ENCODE results near the gene WLS. TPM values are rescaled to one million over a fixed set of nuclear protein-coding genes. Genes with fewer than 3 reads are reported as not detected.

WLS gene
- total RNA-seq, 2 experiments from 2014 or later, result 0.22 to 0.52 TPM

DNA sequence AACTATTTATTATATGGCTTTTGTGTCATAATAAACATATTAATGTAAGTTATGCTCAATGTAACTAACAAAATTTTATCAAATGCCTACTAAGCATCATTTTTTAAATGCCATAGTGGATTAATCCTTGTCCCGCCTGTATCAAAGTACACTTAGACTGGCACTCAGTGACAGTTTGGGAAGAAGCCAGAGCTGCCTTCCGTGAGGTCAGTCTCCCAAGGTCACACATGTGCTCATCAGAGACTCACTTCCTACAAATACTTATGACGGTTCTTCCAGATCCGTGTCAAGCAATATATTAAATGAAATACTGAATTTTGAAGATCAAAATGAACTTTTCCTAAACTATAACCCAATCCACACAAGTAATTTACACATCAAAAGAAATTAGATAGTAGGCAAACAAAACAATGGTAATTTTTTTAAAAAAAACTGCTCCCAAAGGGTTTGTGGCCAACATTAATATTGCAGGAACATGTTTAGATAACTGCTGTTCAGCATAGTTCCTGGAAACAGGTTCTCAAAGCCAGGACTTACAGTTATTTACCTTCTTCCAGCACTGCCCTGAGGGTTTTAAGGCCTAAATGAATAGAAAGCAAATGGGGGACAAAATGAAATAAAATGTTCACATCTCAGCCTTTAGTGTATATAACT, 27.2 kb downstream of the WLS start:
- H3K9me3 ChIP-seq (ENCODE audit: control insufficient read depth in 1 of 2, insufficient read depth in 1 of 2, low read length in 2 of 2), result no peaks in the 10 kb centered on the region
- no peak for ATAC-seq (ENCODE audit: poor library complexity)
- no peaks in the 10 kb centered on the region for H3K4me1 ChIP-seq (ENCODE audit: insufficient read depth, low read length)
- intact Hi-C loops (cut with DNase I, micrococcal nuclease), result no loop called here
- no peaks in the 10 kb centered on the region for H3K4me1 Mint-ChIP-seq (ENCODE audit: low read depth)
- H3K9me3 Mint-ChIP-seq, result no peaks in the 10 kb centered on the region
- POLR2A ChIA-PET, result no interaction called here
- CTCF ChIA-PET, result no interaction called here
- H3K27me3 ChIP-seq (ENCODE audit: control insufficient read depth in 1 of 2, insufficient read depth in 2 of 2, low read length in 2 of 2), result no peaks in the 10 kb centered on the region
- TF ChIP-seq, protein P1, sequence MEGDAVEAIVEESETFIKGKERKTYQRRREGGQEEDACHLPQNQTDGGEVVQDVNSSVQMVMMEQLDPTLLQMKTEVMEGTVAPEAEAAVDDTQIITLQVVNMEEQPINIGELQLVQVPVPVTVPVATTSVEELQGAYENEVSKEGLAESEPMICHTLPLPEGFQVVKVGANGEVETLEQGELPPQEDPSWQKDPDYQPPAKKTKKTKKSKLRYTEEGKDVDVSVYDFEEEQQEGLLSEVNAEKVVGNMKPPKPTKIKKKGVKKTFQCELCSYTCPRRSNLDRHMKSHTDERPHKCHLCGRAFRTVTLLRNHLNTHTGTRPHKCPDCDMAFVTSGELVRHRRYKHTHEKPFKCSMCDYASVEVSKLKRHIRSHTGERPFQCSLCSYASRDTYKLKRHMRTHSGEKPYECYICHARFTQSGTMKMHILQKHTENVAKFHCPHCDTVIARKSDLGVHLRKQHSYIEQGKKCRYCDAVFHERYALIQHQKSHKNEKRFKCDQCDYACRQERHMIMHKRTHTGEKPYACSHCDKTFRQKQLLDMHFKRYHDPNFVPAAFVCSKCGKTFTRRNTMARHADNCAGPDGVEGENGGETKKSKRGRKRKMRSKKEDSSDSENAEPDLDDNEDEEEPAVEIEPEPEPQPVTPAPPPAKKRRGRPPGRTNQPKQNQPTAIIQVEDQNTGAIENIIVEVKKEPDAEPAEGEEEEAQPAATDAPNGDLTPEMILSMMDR (IDR thresholded peaks at IDR 0.05), result no peak
- H3K27ac Mint-ChIP-seq, result no peak overlapping the region
- H3K27me3 Mint-ChIP-seq, result no peaks in the 10 kb centered on the region
- no peak overlapping the region for H3K4me3 ChIP-seq (ENCODE audit: low read length)
- H3K36me3 Mint-ChIP-seq (ENCODE audit: low read depth), result no peaks in the 10 kb centered on the region
- H3K4me3 Mint-ChIP-seq, result no peak overlapping the region
- no peaks in the 10 kb centered on the region for H3K36me3 ChIP-seq (ENCODE audit: insufficient read depth, low read length)
- DNase-seq, result no peak
- no peak overlapping the region for H3K27ac ChIP-seq (ENCODE audit: low read depth in 1 of 2, low read length in 2 of 2)

GRCh38 chr1:68202239-68202832, 30.0 kb downstream of the WLS start:
- no peaks in the 10 kb centered on the region for H3K36me3 ChIP-seq (ENCODE audit: insufficient read depth, low read length)
- Mint-ChIP-seq H3K27me3 (peaks cover 5% of the 10 kb centered on the region), H3K4me3 (no peak overlapping the region), H3K36me3 (ENCODE audit: low read depth) (no peaks in the 10 kb centered on the region), H3K4me1 (ENCODE audit: low read depth) (no peaks in the 10 kb centered on the region), H3K9me3 (no peaks in the 10 kb centered on the region), H3K27ac (no peak overlapping the region)
- ChIA-PET POLR2A (no interaction called here), CTCF (no interaction called here)
- intact Hi-C loops (cut with DNase I, micrococcal nuclease), result no loop called here
- DNase-seq (no peak), ATAC-seq (ENCODE audit: poor library complexity) (no peak)
- no peaks in the 10 kb centered on the region for H3K9me3 ChIP-seq (ENCODE audit: control insufficient read depth in 1 of 2, insufficient read depth in 1 of 2, low read length in 2 of 2)
- no peak overlapping the region for H3K4me3 ChIP-seq (ENCODE audit: low read length)
- no peak overlapping the region for H3K27ac ChIP-seq (ENCODE audit: low read depth in 1 of 2, low read length in 2 of 2)
- H3K27me3 ChIP-seq (ENCODE audit: control insufficient read depth in 1 of 2, insufficient read depth in 2 of 2, low read length in 2 of 2), result no peaks in the 10 kb centered on the region
- H3K4me1 ChIP-seq (ENCODE audit: insufficient read depth, low read length), result no peaks in the 10 kb centered on the region
- TF ChIP-seq, protein P1 (IDR thresholded peaks at IDR 0.05), result no peak

DNA sequence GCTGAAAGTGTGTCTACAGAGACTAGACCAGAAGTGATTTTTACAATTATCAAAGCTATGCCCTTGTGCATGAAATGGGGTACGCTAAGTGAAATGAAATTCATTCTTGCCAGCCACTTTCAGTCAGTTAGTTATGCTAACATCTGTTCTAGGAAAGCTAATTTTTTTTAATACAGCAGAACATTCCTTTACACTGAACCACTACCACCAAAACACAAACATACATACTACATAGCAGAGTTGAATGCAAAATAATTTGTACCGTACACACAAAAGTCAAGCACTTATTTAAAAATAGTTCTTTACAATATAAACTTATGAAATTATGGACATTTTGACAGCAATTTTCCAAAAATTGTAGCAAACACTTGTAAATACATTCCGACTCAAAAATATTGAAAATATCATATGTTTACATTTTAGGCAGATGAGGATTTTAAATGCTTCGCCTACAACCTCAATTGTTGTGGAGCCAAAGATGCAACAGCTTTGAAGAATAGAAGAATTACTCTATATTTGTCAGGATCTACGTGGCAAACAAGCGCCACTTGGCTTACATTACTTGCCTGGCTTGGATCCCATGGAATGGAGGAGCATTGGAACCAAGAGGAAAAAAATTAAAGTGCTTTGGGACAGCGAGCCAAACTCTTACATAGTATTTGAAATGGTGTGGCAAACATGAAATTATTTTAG, 30.6 kb downstream of the WLS start:
- no peak overlapping the region for H3K4me3 ChIP-seq (ENCODE audit: low read length)
- Mint-ChIP-seq H3K27me3 (peaks cover 5% of the 10 kb centered on the region), H3K9me3 (no peaks in the 10 kb centered on the region), H3K4me1 (ENCODE audit: low read depth) (no peaks in the 10 kb centered on the region), H3K4me3 (no peak overlapping the region), H3K27ac (no peak overlapping the region), H3K36me3 (ENCODE audit: low read depth) (no peaks in the 10 kb centered on the region)
- TF ChIP-seq, protein P1 (IDR thresholded peaks at IDR 0.05), result no peak
- ATAC-seq (ENCODE audit: poor library complexity) (no peak), DNase-seq (no peak)
- intact Hi-C loops (cut with DNase I, micrococcal nuclease), result no loop called here
- no peaks in the 10 kb centered on the region for H3K9me3 ChIP-seq (ENCODE audit: control insufficient read depth in 1 of 2, insufficient read depth in 1 of 2, low read length in 2 of 2)
- ChIA-PET POLR2A (no interaction called here), CTCF (interaction anchor here (1.0 kb wide), 1 partner anchor 85 kb away, joined by 3 read pairs; no protein-coding TSS in a partner anchor)
- H3K4me1 ChIP-seq (ENCODE audit: insufficient read depth, low read length), result no peaks in the 10 kb centered on the region
- H3K27me3 ChIP-seq (ENCODE audit: control insufficient read depth in 1 of 2, insufficient read depth in 2 of 2, low read length in 2 of 2), result no peaks in the 10 kb centered on the region
- H3K27ac ChIP-seq (ENCODE audit: low read depth in 1 of 2, low read length in 2 of 2), result no peak overlapping the region
- no peaks in the 10 kb centered on the region for H3K36me3 ChIP-seq (ENCODE audit: insufficient read depth, low read length)

All from CD4-positive, alpha-beta T cell (primary cell).